DMS153 treated with DMSO at 0.1 percent for 48 hours (cell line): ENCODE results near the gene WNT7B.

ENCODE experiments used
- DNase-seq: peaks from one replicate; lab custom pipeline; 2025; ENCODE audit not compliant: unreplicated experiment; lab: John Stamatoyannopoulos, UW

Gene WNT7B

DNA sequence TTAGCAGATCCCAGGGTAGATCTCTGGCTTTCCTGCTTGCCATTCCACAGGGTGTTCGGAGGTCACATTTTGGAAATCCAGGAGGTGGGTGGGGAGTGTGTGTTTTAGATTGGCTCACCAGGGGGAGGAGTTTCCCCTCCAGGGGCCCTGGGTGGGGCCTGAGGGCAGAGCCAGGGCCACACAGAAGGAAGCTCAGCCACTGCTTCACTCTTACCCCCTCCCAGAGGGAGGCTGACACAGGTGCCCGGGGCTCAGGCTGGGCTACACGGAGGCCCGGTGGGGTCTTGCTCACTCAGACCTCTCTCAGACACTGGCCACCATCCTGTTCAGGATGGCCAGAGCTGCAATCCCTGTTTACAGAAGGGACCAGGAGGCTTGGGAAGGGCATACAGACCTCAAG, 2.5 kb downstream of the WNT7B start:
- no peak for DNase-seq

DNA sequence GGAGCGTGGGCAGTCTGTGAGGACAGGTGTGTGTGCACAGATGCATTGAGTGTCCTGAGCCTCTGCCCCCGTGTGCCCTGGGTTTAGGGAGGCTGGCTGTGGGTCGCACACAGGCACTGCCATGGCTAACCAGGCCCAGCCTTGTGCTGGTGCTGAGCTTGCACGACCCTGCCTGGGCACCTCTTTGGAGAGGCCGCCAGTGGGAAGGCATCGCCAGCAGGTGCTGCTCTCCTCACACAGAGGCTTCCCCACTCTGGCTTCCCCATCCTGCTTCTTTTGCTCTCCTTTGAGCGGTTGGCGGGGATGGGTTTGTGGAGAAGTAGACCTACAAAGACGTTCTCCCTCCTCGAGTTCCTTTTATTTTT, 4.1 kb downstream of the WNT7B start:
- no peak for DNase-seq

DNA sequence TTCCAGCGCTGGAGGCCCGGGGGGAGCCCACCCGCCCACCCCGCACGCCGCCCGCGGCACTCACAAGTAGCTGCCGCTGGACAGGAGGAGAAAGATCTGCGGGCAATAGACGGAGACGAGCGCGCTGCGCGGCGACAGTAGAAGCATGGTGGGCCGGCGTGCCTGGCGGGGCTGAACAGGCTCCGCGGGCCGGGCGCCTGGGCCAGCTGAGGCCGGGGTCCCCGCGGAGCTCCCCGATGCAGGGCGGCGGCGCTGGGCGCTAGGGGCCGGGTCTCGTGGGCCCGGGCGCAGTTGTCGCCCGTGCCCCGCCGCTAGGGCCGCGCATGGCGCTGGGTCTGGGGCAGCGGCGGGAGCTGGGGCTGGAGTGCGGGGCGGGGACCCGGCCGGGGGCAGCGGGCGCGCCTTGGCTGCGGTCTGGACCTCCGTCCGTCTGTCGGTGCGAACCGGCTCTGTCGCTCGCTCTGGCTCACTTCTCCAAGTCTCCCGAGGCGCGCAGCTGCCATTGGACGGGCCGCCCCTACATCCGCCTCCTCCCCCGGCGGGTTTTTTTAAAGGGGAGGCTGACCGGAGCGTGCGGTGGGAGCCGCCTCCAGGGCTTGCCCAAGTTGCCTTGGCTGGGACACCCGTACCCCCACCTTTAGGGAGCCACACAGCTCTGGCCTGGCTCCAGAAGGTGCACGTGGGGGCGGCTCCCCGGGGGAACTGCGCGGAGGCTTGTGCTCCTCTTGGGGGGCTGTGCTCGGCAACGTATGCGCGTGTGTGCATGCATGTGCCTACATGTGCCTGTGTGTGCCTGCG, 4.7 kb downstream of the WNT7B start:
- no peak for DNase-seq

DNA sequence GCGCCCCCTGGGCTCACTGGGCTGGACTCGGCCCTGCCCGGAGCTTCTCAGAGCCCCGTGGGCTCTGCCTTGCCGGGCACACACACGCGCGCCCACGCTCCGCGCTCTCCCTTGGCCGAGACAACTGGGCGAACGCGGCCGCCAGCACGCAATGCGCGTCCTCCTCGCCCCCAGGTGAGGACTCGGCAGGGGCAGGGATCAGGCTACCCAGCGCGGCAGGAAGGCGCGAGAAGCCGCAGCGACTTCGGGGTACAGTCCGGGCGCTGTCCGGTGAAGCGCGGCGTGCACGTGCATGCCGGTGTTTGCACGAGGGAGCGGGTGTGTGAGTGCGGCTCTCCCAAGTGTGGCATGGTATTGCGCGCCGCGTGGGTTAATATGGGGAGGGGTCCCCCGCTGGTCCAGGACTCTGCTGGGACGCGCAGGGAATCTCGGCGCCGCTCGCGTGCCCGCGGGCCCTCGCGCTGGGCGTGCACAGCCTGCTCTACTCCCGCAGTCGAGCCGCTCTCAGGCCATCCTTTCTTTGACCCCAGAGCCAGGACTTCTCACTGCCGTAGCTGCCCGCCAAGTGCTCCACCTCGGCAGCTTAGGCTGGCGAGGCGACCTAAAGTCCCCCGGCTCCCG, 5.4 kb downstream of the WNT7B start:
- no peak for DNase-seq

DNA sequence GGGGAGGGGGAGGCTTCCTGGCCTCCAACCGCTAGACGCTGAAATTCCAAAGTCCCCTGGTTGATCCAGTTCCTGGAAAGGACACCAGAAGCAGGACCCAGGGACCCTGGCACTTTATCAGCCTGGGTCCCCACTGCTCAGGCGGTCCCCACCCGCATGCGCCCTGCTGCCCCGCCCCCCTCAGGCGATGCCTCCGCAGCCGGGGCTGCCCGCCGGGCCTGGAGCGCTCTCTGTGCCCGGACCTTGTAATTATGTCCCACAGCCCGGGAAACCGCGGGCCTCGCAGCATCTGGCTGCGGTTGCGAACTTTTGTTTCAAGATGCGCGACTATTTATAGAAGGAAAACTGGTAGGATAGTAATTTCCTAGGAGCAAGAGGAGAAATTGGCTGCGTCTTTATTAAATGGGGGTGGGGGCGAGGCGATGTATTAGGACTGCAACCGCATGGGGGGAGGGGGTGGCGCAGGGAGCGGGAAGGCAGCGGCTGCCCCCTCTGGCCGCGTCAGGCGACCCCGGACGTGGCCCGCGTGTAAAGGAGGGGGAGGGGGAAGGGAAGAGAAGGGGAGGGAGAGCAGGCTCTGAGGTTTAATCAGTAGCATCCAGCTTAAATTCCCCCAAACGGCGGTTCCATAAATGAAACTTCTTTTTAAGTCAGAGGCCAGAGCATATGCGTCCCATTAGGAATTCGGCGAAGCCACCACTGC, 6.1 kb downstream of the WNT7B start:
- DNase-seq = no peak

DNA sequence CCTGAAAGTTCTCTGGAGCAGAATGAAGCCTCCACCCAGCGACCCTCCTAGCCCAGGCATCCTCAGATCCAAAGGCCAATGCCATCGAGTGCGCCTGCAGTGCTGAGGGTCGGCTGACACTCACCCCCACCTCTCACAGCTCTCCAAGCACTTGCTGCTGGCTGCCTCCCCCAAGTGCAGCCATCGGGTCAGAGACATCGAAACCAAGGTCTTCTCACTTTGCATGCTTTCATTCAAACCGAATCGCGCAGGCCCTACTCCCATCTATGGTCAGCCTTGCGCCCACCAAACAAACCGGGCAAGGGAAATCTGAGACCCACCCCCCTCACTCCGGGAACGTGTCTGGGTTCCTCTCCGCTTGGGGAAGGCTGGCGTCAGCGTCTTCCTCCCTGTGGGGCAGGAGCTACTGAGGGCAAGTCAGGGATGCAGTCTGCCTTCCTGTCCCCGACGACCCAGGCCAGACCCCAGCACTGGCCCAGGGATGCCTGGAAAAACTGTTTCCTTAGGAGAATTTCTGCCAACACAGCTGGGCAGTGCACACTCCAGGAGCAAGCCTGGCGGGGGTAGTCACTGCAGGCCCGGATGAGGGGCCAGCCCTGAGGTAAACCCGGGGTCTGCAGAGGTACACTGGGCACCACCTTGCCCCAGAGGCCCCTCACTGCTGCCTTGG, 7.0 kb downstream of the WNT7B start:
- DNase-seq = no peak

DNA sequence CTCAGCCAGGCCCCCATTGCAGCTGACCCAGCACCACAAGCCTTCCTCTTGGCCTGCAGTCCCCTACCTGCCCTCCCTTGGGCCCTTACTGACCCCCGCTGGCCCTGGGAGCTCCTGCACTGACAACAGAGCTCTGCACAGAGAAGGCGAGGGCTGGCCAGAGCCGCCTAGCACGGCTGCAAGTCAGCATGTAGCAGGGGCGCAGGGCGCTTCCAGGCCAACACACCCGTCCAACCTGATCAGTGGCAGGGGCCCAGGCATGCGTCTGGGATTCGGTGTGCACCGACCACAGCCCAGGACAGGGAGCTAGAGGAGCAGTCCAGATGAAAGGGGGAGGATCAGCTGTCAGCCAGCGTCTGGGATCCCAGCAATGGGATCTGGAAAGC, 7.6 kb downstream of the WNT7B start:
- no peak for DNase-seq

DNA sequence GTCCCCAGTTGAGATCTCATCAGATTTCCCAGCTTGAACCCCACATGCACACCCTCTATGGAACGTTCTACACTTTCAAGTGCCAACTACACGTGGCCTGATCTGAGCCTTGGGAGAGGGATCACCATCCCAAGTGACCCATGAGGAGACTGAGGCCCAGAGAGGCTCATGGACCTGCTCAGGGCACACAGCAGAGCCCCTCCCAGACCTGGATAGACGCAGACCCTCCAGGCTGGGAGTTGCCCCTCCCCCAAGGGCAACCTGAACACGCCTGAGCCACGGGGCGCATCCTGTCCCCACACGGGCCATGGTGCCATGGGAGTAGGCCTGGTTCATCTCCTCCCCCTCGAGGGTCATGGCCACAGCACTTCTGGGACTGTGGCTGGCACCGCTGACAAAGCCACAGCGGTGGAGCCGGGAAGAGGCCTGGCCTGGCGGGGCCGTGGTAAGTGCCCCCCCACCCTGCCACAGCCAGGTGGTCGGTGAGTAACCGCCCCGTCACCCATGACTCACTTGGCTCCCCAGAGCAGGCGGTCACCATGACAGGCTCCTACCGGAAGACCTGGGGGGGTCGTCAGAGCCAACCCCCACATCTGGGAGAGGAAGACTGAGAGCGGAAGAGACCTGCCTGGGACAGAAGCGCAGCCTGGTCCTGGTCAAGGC, 8.1 kb downstream of the WNT7B start:
- DNase-seq = no peak

DNA sequence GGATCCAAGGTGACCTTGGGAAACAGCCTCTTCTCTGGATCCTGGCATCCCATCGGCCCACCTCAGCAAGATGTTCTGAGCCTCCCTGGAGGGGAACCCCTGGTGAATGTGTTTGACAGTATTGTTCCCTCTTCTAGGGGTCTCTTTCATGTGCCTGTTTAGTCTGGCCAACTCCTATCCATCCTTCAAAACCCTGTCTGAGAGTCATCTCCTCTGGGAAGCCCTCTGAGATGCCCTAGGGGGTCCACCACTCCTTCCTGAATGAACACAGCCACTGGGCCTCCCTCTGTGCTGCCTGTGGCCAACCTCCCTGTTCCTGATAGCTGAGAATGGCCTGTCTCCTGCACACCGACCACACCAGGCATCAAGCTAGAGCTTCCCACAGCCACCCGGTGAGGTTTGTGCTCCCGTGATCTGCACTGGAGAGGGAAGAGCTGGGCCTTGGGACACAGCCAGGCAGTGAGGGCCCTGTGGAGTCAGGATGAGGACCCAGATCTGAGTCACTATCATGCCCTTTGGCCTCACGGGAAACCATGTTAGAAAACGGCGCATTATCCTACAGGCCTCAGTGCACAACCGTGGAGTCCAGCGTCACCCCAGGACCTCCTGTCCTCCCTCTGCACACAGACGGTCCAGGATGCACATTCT, 8.8 kb downstream of the WNT7B start:
- no peak for DNase-seq

DNA sequence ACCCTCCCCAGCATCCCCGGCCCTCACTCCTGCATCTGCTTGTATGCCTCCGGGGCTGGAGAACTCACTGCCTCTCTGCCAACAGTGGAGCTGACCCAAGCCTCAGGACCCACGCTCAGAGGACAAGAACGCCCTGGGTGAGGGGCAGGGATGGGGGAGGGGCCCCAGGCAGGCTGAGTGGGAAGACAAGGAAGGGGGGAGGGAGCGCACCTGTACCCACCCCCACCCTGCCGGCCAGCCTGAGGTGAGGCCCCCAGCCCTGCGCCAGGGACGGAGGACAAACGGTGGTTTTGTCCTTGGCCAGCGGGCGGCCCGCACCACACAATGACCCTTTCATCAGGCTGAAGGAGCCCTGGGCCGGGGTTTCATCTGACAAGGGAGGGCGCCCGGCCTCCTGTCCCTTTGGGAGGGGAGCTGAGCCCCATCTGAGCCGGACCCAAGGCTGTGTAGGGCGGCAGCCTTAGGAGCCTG, 10.0 kb downstream of the WNT7B start:
- DNase-seq = no peak

DNA sequence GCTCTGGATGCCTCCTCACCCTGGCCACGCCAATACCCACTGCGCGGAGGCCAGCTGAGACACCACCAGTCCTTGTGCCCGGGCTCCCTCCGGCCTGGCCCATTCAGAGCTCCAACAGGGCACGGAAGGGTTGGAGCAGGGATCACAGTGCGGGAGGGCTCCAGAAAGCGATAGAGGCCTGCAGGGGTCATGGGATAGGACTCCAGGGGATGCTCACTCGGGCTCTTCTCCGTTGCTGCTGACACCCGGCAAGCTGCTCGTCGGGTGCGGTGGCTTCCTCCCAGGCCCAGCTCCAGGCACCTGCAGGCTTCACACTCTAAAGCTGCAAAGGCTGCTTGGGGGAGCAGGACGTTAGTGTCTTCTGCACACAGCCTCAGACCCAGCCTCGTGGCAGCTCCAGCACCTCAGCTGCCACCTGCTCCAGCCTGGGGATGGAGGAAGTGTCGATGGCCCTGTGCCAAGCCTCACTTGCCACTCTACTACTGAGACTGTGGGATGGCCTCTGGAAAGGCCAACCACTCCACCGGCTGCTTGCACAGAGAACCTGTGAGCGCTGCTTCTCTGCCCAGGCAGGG, 10.6 kb downstream of the WNT7B start:
- peak; percentile 74 for DNase-seq

DNA sequence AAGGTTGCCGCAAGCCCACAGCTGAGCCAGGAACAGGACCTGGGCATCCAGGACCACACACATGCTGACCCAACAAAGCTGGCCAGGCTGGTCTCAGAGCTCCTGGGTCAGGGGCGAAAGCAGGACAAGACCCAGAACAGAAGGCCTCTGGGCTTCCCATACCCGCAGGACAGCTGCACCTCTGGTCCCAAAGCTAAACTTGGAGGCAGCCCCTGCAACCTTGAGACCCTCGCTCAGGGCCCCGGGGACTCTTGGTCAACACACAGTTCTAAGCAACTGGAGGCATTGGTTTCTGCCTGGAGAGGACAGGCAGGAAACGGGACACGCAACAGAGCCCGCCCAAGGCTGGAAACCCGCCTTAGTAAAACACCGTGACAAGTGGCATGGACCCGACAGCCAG, 11.4 kb downstream of the WNT7B start:
- no peak for DNase-seq

DNA sequence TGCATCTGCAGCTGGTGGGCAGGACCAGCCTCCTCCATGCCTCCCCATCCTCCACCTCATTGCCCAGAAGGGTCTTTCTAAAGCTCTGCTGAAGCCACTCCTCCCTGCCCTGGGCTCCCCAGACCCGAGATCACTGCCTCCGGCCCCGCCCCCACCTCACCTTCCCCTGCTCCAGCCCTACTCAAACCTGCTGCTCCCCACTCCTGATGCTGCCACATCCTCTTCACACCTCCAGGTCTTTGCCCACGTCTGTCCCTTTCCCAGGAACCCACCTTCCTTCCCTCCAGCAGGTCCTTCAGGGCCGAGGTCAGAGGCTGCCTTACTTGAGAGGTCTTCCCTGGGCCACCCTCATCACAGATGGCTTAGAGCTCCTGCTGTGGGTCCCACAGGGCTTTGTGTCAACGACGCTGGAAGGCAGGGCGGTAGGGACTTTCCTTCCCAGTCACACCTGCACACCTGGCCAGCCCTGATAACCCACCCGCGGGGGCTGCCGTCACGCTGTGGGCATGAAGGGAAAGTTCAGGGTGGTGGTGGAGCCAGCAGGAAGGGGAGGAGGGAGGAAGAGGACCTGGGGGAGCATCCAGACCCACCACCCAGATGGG, 11.9 kb downstream of the WNT7B start:
- no peak for DNase-seq

DNA sequence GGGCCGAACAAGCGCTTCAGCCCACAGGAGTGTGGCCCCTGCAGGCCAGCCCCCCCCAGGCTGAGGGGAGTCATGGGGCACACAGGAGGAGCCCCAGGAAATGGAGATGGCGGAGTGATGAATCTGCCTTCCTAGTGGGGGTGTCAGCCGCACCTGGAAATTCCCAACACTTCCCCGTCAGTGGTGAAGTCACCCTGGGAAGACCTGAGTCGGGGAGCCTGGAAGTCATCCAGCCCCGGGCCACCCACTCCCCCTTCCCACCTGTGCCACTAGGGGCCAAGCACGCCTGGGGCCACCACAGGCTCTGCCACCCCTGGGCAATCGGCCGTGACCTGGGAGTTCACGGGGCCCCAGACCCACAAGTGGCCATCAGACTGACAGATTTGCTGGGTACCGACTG, 12.6 kb downstream of the WNT7B start:
- no peak for DNase-seq

DNA sequence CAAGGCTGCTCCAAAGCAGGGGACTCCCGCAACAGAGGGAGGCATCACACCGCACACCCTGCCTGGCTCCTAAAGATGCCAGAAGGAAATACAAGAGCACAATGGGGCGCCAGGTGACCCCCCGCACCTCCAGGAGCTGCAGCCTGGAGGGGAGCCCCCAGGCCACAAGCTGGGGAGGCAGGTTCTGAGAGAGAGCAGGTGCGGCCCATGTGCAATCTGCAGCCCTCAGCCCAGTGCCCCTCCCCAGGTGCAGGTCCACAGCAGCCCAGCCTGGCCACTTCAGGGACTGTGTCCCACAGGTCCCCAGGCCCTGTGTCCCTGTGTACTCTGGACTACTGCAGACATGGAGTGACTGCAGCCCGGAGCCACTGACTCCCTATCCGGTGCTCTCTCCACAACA, 13.1 kb downstream of the WNT7B start:
- DNase-seq = no peak

DNA sequence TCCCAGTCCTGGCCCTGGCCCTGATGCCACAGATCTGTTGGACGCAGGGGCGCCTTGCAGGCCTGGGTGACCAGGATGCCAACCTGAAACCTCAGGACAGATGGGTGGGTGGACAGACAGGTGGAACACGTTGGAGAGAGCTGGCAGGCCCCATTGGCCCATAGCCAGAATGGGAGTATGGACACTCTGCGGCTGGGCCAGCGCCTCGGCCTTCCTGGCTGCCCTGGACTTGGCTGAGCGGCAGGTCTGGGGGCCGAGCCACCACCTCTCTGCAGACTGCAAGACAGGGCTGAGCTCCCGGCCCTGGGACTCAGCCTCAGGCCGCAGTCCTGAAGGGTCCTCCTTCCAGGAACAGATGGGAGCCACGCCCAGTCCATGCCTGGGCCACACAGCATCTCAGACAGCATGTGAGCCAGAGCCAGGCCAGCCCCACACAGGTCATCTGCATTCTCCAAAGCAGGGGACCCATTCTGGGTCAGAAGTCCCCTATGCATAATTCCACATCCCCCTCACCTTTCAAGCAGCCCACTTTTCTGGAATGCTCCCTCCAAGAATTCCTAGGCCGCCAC, 14.1 kb downstream of the WNT7B start:
- no peak for DNase-seq

DNA sequence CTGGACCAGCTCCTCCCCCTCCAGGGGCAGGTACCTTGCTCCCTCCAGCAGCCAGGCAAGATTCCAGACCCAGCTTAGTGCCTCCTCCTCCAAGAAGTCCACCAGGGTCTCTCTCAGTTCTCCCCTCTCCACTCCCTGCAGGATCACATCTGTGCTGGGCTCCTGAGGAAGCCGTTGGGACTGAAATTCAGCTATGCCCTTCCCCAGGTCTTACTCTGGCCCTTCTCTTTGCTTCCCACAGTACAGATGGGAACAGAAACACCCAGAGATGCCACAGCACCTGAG, 14.6 kb downstream of the WNT7B start:
- no peak for DNase-seq

DNA sequence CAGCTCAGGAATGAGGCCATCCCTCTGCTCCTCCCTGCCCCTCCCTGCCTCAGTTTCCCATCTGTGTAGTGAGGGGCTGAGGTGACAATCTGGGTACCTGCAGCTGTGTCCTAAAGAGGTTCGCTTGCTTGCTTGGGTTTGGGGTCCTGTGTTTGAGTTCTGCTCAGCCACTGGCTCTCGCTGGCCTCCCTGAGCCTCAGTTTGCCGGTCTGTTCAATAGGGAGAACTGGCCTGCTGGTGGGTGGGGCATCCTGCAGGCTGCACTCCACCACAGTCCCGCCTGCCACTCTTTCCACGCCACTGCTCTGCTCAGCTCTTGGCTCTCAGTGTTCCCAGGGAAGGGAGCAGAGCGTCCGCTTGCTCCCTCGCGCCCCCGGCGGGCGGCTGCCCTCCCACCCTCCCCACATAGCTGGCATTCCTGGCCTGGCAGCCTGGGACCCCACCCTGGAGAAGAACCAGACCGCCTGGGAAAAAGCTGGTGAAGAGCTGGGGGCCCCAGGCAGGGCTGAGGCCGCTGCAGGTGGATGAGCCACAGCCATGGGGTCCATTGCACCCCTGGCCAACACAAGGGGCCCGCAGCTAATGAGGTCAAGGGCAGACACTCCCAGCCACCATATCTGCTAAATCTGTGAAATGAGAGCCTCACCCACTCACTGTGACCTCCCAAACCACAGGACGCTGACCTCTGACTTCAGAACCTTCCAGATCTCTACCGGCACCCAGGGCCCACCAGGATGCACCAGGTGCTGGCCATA, 15.1 kb downstream of the WNT7B start:
- no peak for DNase-seq
